ENCODE results near the gene WDR11.

WDR11 gene

GRCh38 chr10:120946497-120946896 lies 95.3 kb downstream of the WDR11 start:
- no peak for DNase-seq (ENCODE audit: low spot score)

- DNase-seq (ENCODE audit: low spot score): peak; percentile 40
These were observed 97.9 kb downstream of the WDR11 start for GRCh38 chr10:120948889-120949608.

GRCh38 chr10:120949609-120950031 lies 98.5 kb downstream of the WDR11 start:
- no peak for DNase-seq (ENCODE audit: low spot score)

GRCh38 chr10:120950051-120950561 lies 98.9 kb downstream of the WDR11 start:
- no peak for DNase-seq (ENCODE audit: low spot score)

- DNase-seq (ENCODE audit: low spot score): no peak
These were observed 100.1 kb downstream of the WDR11 start for GRCh38 chr10:120951288-120951687.

GRCh38 chr10:120953897-120954296 lies 102.7 kb downstream of the WDR11 start:
- no peak for DNase-seq (ENCODE audit: low spot score)

Measured in SW480 (cell line).